Measurements from ENCODE around the gene SENP1.

GRCh38 chr12:48119078-48119833 is 13.4 kb upstream of the SENP1 start, which contains the start of gene PFKM:
- TF ChIP-seq POLR2A (IDR thresholded peaks at IDR 0.05), result peak; percentile 17 to 49
- no peak for TF ChIP-seq CTCF (IDR thresholded peaks at IDR 0.05)

Data from adrenal gland (tissue), 5 donors.